Measurements from ENCODE around the gene AVPR2.
A peak's percentile ranks its signal among the peaks of the same experiment; 100 is the strongest.

The AVPR2 gene

GRCh38 chrX:153902385-153902784 is 2.1 kb upstream of the AVPR2 start:
- H3K27me3 ChIP-seq, result no peaks in the 10 kb centered on the region
- H3K4me3 ChIP-seq (ENCODE audit: low read depth in 1 of 2, low read length in 1 of 2), result no peak overlapping the region
- no peak overlapping the region for H3K27ac ChIP-seq
- TF ChIP-seq CTCF (IDR thresholded peaks at IDR 0.05), result no peak
- no peaks in the 10 kb centered on the region for H3K9me3 ChIP-seq
- H3K4me1 ChIP-seq (ENCODE audit: control insufficient read depth in 1 of 2, insufficient read depth in 1 of 2, low read depth in 1 of 2, low read length in 1 of 2), result peaks cover 34 to 40% of the 10 kb centered on the region in 2 experiments
- peaks cover 13% of the 10 kb centered on the region for H3K36me3 ChIP-seq

- H3K36me3 ChIP-seq, result peaks cover 23% of the 10 kb centered on the region
- peaks cover 34 to 40% of the 10 kb centered on the region in 2 experiments for H3K4me1 ChIP-seq (ENCODE audit: control insufficient read depth in 1 of 2, insufficient read depth in 1 of 2, low read depth in 1 of 2, low read length in 1 of 2)
- no peak for TF ChIP-seq CTCF (IDR thresholded peaks at IDR 0.05)
- H3K27me3 ChIP-seq, result no peaks in the 10 kb centered on the region
- H3K4me3 ChIP-seq (ENCODE audit: low read depth in 1 of 2, low read length in 1 of 2), result no peak overlapping the region
- H3K27ac ChIP-seq, result peak overlapping the region; percentile 58
- H3K9me3 ChIP-seq, result no peaks in the 10 kb centered on the region
Measured at GRCh38 chrX:153903238-153903980, 1.1 kb upstream of the AVPR2 start.

GRCh38 chrX:153905481-153906095 is 1.1 kb downstream of the AVPR2 start:
- Histone ChIP-seq H3K9me3 (no peaks in the 10 kb centered on the region), H3K4me3 (ENCODE audit: low read depth in 1 of 2, low read length in 1 of 2) (no peak overlapping the region), H3K36me3 (peaks cover 45% of the 10 kb centered on the region), H3K4me1 (ENCODE audit: control insufficient read depth in 1 of 2, insufficient read depth in 1 of 2, low read depth in 1 of 2, low read length in 1 of 2) (peaks cover 30 to 37% of the 10 kb centered on the region in 2 experiments), H3K27me3 (no peaks in the 10 kb centered on the region), H3K27ac (peak overlapping the region; percentile 47)
- TF ChIP-seq CTCF (IDR thresholded peaks at IDR 0.05), result no peak

- H3K9me3 ChIP-seq, result no peaks in the 10 kb centered on the region
- H3K4me1 ChIP-seq (ENCODE audit: control insufficient read depth in 1 of 2, insufficient read depth in 1 of 2, low read depth in 1 of 2, low read length in 1 of 2), result peaks cover 24 to 31% of the 10 kb centered on the region in 2 experiments
- H3K36me3 ChIP-seq, result peaks cover 53% of the 10 kb centered on the region
- TF ChIP-seq CTCF (IDR thresholded peaks at IDR 0.05), result no peak
- H3K4me3 ChIP-seq (ENCODE audit: low read depth in 1 of 2, low read length in 1 of 2), result no peak overlapping the region
- H3K27me3 ChIP-seq, result no peaks in the 10 kb centered on the region
- H3K27ac ChIP-seq, result peak overlapping the region; percentile 47
Measured at GRCh38 chrX:153906126-153906917, 1.8 kb downstream of the AVPR2 start.

- peak overlapping the region; percentile 5 for H3K27ac ChIP-seq
- H3K4me1 ChIP-seq (ENCODE audit: control insufficient read depth in 1 of 2, insufficient read depth in 1 of 2, low read depth in 1 of 2, low read length in 1 of 2), result peaks cover 21 to 22% of the 10 kb centered on the region in 2 experiments
- peaks cover 61% of the 10 kb centered on the region for H3K36me3 ChIP-seq
- no peaks in the 10 kb centered on the region for H3K27me3 ChIP-seq
- no peak for TF ChIP-seq CTCF (IDR thresholded peaks at IDR 0.05)
- H3K4me3 ChIP-seq (ENCODE audit: low read depth in 1 of 2, low read length in 1 of 2), result no peak overlapping the region
- H3K9me3 ChIP-seq, result no peaks in the 10 kb centered on the region
Measured at GRCh38 chrX:153907456-153907855, 3.0 kb downstream of the AVPR2 start.
